ENCODE measurements around the gene ZNF808.
A peak's percentile ranks its signal among the peaks of the same experiment; 100 is the strongest.

ZNF808 gene

GRCh38 chr19:52602941-52603340, 75.5 kb downstream of the ZNF808 start:
- POLR2A ChIA-PET (ENCODE audit: low non-redundant PET), result no interaction called here
- CTCF ChIA-PET, result no interaction called here
- TF ChIP-seq CTCF (conservative IDR thresholded peaks at IDR 0.05; ENCODE audit: low read depth), result no peak
- H3K27ac ChIP-seq, result no peak overlapping the region
- peak; percentile 23 for DNase-seq (ENCODE audit: low spot score)

GRCh38 chr19:52603558-52604207, 76.2 kb downstream of the ZNF808 start:
- CTCF ChIA-PET, result interaction anchor here (0.9 kb wide), 1 partner anchor 13 kb away, joined by 3 read pairs; no protein-coding TSS in a partner anchor
- POLR2A ChIA-PET (ENCODE audit: low non-redundant PET), result no interaction called here
- H3K27ac ChIP-seq, result no peak overlapping the region
- DNase-seq (ENCODE audit: low spot score), result no peak
- TF ChIP-seq CTCF (conservative IDR thresholded peaks at IDR 0.05; ENCODE audit: low read depth), result no peak
